GM18873 (cell line): ENCODE data around the gene EIF6.

ENCODE experiments used
- ATAC-seq: cut with Tn5 transposase; IDR thresholded peaks from one replicate; pipeline ENCODE4 v1.9.1; 2021; ENCODE audit warnings: mild to moderate bottlenecking, moderate library complexity, moderate number of reproducible peaks; ENCODE audit not compliant: unreplicated experiment, low FRiP score

Gene EIF6

GRCh38 chr20:35314816-35315631 lies 30.5 kb upstream of the EIF6 start:
- ATAC-seq, result no peak

- ATAC-seq, result no peak
These were observed 27.7 kb upstream of the EIF6 start for GRCh38 chr20:35312318-35312717.

GRCh38 chr20:35311822-35312221 lies 27.2 kb upstream of the EIF6 start:
- no peak for ATAC-seq

DNA sequence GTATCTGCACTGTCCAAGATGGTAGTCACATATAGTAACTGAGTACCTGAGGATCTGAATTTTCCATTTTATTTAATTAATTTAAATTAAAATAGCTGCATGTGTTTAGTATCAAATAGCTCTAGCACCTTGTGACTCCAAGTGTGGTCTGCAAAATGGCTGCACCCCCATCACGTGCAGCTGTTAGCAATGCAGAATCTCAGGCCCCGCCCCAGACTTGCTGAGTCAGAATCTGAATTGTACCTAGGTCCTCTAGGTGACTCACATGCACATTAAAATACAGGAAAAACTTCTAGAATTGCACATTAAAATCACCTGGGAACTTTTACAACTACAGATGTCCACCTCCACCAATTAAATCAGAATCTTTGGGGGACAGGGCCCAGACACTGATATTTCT lies 26.8 kb upstream of the EIF6 start:
- ATAC-seq, result no peak

DNA sequence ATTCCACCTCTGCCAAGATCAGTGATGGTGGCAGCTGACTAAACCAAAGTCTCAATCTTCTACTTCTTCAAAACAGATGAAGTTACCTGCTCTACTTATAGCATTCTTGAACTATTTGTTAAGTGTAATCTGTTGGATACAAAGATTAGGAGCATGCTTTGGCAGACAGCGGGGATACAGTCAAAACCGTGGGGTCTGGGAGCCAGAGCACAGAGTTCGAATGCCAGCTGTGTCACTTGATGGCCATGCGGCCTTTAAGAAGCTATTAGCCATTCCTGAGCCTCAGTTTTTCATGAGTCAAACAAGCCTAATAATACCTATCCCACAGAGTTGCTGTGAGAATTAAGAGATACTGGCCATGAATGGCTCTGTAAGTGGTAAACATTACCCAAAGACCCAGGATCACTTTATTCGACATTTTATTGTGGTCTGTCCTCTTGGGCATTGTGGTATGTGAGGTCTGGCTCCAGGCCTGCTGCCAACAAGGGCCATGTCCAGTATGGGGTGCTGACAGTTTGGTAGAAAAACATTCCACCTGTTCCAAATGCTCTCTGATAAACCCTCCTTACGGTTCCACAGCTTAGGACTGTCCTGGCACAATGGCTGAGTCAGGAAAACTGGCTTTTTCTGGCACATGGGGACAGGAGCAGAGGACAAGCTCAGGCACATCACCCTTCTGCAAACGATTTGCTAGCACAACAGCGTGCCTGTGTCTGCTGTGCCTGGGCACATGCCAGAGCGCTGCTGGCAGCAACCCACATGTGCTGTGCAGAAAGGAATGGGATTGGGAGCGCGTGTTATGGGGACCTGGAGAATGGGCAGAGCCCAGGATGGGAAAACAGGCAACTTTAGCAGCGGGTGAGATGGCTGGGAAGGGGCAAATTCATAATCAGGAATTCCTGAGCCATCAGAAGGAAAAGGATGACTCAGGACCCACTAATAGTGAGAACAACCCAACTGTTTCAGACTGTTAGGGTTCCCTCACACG lies 23.4 kb upstream of the EIF6 start:
- no peak for ATAC-seq

GRCh38 chr20:35306931-35307517 lies 22.5 kb upstream of the EIF6 start:
- no peak for ATAC-seq

DNA sequence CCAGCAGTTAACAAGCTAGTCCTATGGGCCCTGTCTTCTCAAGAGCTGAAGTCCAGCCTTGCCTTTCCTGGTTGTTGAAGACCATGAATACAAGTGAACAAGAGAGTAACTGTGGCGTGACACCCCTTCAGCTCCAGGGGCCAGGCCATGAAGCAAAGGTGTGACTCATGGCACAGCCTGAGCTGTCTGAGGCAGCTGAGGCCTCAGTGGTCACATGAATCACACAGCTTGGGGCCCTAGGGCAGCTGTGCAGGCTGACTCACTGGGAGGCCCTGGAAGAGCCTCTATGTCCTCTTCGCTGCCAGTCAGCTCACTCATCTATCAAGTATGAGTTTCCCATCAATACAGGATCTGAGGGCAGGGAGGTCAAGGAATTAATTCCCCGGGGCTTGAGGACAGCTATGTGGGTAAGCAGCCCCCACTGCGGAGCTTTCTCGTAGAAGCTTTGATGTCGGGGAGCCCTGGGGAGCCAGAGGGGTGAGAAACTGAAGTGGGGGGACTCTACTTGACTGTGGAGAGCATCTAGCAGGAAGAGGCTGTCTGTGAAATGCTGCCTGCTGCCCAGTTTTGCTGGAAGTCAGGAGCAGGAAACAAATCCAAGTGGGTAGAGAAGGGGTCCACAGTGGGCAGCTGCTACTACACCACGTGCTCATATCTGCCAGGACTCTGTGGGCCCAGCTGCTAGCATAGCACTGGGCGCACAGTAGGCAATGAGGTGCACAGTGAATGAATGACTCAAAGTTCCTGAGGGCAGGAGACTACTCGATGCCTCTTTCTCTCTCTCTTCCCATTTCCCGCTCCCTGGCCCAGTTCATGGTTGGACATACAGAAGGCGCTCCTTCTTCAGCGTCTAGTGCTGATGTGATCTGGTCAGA lies 21.3 kb upstream of the EIF6 start:
- ATAC-seq, result no peak

- no peak for ATAC-seq
These were observed 20.4 kb upstream of the EIF6 start for GRCh38 chr20:35304956-35305355.

DNA sequence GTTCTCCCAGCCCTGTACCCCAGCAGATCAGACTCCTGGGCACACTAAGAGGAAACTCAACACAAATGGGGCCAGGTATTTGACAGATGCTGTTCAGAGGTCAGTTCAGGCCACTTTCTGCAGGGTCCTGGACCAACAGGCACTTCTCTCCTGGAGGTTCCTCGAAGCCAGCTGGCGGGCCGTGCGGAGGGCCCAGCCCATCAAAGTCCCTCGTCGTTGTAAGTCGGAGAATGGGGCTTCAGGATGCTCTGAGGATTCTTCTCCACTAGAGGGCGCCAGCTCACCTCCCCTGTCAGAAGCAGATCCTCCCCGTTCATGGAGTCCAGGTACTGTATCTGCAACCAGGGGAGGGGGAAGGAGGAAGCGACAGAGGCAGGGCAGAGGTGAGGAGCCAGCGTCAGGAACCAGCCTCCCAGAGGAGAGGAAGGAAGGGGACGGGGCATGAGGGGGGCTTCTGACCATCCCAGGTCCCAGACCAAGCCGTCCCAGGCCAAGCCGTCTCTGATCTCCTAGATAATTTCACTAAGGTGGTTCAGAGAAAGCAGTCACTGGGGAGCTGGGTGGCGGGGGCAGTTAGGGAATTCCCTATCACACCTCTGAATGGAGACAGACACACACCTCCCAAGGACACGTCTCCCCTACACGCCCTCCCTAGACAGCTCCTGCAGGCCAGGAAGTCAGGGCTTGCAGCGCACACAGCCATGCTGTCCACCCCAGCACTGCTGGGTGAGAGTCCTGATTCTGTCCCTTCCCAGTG lies 19.3 kb upstream of the EIF6 start:
- ATAC-seq, result no peak

GRCh38 chr20:35303382-35303734 lies 18.8 kb upstream of the EIF6 start:
- ATAC-seq, result no peak

- ATAC-seq, result no peak
These were observed 18.1 kb upstream of the EIF6 start for GRCh38 chr20:35302421-35303335.

DNA sequence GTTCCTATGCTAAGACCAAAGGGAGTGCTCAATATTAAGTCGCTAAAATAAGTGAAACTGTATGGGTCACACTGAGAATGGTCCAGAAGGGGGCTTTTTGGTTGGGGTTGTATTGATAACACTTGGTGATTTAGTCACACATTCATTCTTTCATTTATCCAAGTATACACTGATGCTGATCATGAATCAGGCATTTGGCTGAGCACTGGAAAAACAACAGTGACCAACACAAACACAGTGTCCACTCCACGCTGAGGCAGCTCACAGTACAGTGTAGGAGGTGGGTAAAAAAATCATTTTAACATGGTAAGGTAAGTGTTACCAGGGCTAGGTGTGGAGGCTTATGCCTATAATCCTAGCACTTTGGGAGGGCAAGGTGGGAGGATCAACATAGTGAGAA lies 16.9 kb upstream of the EIF6 start:
- ATAC-seq, result no peak

DNA sequence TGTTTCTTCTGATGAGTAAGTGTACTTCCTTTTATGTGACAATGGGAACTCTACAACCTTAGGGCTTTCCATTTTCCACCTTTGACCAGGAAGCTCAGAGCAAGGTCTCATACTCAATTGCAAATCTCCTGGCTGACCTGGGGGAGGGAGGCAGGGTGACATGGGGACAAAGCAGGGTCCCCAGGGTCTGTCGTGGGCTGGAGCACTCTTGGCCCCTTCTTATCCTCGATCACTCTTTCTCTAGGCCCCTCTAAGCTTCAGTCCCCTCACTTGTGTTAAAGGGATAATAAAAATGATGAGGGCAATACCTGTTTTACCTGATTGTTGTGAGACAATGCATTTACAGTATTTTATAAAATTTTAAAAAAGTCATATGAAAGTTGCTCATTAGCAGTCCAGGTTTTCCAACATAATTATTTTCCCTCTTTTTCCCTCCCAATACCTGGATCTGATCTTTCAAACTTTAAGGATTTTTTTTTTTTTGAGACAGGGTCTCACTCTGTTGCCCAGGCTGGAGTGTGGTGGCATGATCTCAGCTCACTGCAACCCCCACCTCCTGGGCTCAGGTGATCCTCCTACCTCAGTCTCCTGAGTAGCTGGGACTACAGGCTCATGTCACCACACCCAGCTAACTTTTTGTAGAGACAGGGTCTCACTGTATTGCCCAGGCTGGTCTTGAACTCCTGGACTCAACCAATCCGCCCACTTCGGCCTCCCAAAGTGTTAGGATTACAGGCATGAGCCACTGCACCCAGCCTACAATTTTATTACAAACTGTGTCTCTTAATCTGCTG lies 16.1 kb upstream of the EIF6 start:
- ATAC-seq, result no peak

- no peak for ATAC-seq
These were observed 15.2 kb upstream of the EIF6 start for GRCh38 chr20:35299780-35300179.

DNA sequence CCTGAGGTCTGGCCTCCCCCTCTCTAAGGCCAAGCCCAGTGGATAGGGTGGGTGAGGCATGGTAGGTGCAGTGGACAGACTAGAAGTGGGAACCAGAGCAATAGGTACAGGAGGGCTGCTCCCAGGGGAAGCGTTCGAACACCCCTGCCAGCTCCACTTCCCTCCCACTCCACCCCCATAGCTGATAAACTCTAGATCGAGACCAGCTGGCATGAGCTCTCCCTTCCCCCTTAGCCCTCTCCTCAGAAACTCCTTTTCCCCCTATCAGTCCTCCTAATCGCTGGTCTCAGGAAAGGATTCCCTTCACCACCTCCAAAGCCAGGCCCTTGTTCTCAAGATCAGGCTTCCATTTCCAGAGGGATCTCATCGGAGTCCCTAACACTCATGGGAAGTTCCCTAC lies 13.7 kb upstream of the EIF6 start:
- no peak for ATAC-seq

GRCh38 chr20:35297740-35298139 lies 13.2 kb upstream of the EIF6 start:
- ATAC-seq, result no peak

DNA sequence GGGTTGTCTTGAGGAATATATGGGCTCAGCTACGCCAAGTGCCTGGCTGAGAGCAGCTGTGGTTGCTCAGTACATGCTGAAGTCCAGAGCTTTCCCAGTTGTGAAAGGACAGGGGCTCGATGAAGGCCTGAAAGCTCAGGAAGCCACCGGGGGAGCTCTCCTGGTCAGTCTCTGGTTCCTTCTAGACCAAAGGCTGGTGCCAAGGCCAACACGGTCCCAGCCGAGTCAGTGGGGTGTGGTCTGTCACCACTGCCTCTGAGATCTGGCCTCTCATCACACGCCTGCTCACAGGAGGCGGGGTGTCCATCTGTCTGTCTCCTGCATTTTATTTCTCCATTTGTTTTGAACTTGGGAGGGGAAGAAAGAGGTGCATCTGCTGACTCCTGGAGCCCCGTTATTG lies 12.6 kb upstream of the EIF6 start:
- ATAC-seq, result no peak

DNA sequence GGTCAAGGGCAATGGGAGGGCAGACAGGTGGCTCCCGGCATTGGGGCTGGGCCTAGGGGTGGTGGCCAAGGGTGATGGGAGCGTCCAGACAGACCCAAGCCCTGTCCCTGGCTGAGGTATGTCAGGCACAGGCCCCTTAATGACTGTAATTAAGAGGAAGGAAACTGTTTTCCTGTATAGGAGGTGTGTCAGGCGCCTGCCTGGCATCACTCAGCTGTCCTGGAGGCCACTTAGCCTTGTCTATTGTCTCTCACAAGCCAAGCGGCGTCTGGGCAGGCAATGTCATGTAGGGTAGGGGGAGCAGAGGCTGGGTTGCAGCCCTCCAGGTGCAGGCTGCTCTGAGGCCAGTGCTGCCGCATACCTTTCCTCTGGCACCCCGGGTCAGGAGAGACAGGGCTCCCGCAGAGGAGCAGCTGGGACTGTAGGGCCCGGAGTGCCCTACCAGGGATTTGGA lies 11.6 kb upstream of the EIF6 start:
- no peak for ATAC-seq
